HG02884 (cell line): ENCODE results near the gene TP53RK.

Experiments
- ATAC-seq: cut with Tn5 transposase; IDR thresholded peaks from one replicate; pipeline ENCODE4 v1.9.1; 2021; ENCODE audit warnings: mild to moderate bottlenecking, moderate library complexity; ENCODE audit not compliant: unreplicated experiment

Gene TP53RK

GRCh38 chr20:46708172-46708860 is 19.1 kb upstream of the TP53RK start:
- ATAC-seq = no peak

GRCh38 chr20:46706242-46706641 is 17.0 kb upstream of the TP53RK start:
- ATAC-seq = no peak

GRCh38 chr20:46705378-46705729 is 16.1 kb upstream of the TP53RK start:
- no peak for ATAC-seq

- ATAC-seq = no peak
These were observed 15.6 kb upstream of the TP53RK start for GRCh38 chr20:46704714-46705377.

- ATAC-seq = no peak
These were observed 14.2 kb upstream of the TP53RK start for GRCh38 chr20:46703435-46703834.

- ATAC-seq = no peak
These were observed 13.4 kb upstream of the TP53RK start for GRCh38 chr20:46702447-46703203.

- no peak for ATAC-seq
These were observed 12.7 kb upstream of the TP53RK start for GRCh38 chr20:46701986-46702385.

GRCh38 chr20:46701556-46701955 is 12.3 kb upstream of the TP53RK start:
- no peak for ATAC-seq

- ATAC-seq = no peak
These were observed 11.8 kb upstream of the TP53RK start for GRCh38 chr20:46701057-46701456.

- no peak for ATAC-seq
These were observed 11.2 kb upstream of the TP53RK start for GRCh38 chr20:46700481-46700880.

GRCh38 chr20:46699651-46700359 is 10.6 kb upstream of the TP53RK start:
- ATAC-seq = no peak

GRCh38 chr20:46698788-46699187 is 9.5 kb upstream of the TP53RK start:
- ATAC-seq = no peak

- no peak for ATAC-seq
These were observed 7.6 kb upstream of the TP53RK start for GRCh38 chr20:46696791-46697279.

GRCh38 chr20:46695892-46696291 is 6.6 kb upstream of the TP53RK start:
- ATAC-seq = no peak

- ATAC-seq = no peak
These were observed 5.2 kb upstream of the TP53RK start for GRCh38 chr20:46694484-46694883.

- ATAC-seq = no peak
These were observed 2.0 kb upstream of the TP53RK start for GRCh38 chr20:46691196-46691595.

GRCh38 chr20:46690219-46691106 is 1.2 kb upstream of the TP53RK start:
- no peak for ATAC-seq

- ATAC-seq = no peak
These were observed 476 bp upstream of the TP53RK start for GRCh38 chr20:46689754-46690085.

- no peak for ATAC-seq
These were observed 828 bp downstream of the TP53RK start for GRCh38 chr20:46688151-46689081.
